SH-SY5Y (cell line): ENCODE data around the gene SVIL.

Experiments used
- GATA2 ChIP-seq: IDR thresholded peaks from 2 replicates; pipeline ENCODE4 v1.6.1; 2011; ENCODE audit warnings: mild to moderate bottlenecking, low read depth, low read length
- GATA3 ChIP-seq: IDR thresholded peaks from 2 replicates; pipeline ENCODE4 v1.6.1; 2011; ENCODE audit warnings: low read depth, mild to moderate bottlenecking, low read length, moderate library complexity

- TF ChIP-seq GATA2 (no peak), GATA3 (no peak)
These were observed 148.3 kb downstream of the SVIL start for GRCh38 chr10:29486433-29486832.
